Measurements from ENCODE around the gene FAM174C.

- no peak for TF ChIP-seq CTCF (IDR thresholded peaks at IDR 0.05 in 2 of 3, conservative IDR thresholded peaks at IDR 0.05 in 1 of 3; ENCODE audit: borderline replicate concordance in 1 of 3, insufficient read depth in 1 of 3, low read depth in 2 of 3, low read length in 2 of 3)
- no peak for TF ChIP-seq POLR2AphosphoS5 (IDR thresholded peaks at IDR 0.05; ENCODE audit: low read depth, low read length)
- TF ChIP-seq POLR2A (IDR thresholded peaks at IDR 0.05; ENCODE audit: borderline replicate concordance, extremely low read depth, insufficient read depth, insufficient read length): no peak
- no peak for TF ChIP-seq MAX (IDR thresholded peaks at IDR 0.05)
Observed at GRCh38 chr19:1290196-1290702, 14.9 kb downstream of the FAM174C start.
